Transverse colon (tissue), 4 donors: ENCODE measurements around the gene SESN1. TPM values are rescaled to one million over a fixed set of nuclear protein-coding genes. Genes with fewer than 3 reads are reported as not detected.

Source experiments
- DNase-seq: peaks from one replicate; pipeline ENCODE4 v3.0.0-alpha.2; 2019
- H3K27ac ChIP-seq, 4 donors: fragments of 200-600 bp; sonication (generic); 2 replicates each; pipeline ENCODE4 v1.5.1; 2016 to 2018; ENCODE audit warnings: inconsistent platforms in 4 of 4
- H3K27me3 ChIP-seq: fragments of 200-600 bp; sonication (generic); 2 replicates; pipeline ENCODE4 v1.5.1; 2017; ENCODE audit warnings: inconsistent platforms
- H3K36me3 ChIP-seq, 4 donors: fragments of 200-600 bp; sonication (generic); 2 replicates each; pipeline ENCODE4 v1.5.1; 2017 to 2019; ENCODE audit warnings: inconsistent platforms in 4 of 4
- H3K4me1 ChIP-seq, 4 donors: fragments of 200-600 bp; sonication (generic); 2 replicates each; pipeline ENCODE4 v1.5.1; 2017 to 2020; ENCODE audit warnings: inconsistent platforms in 4 of 4
- H3K4me3 ChIP-seq, 4 donors: fragments of 200-600 bp; sonication (generic); 1 replicate in 1 of 4; 2 replicates in 3 of 4; pipeline versions ENCODE4 v1.5.1 to v1.6.1; 2017 to 2019; ENCODE audit warnings: inconsistent platforms in 4 of 4
- H3K9me3 ChIP-seq, 2 donors: fragments of 200-600 bp; sonication (generic); 2 replicates each; pipeline ENCODE4 v1.5.1; 2017 to 2019; ENCODE audit warnings: inconsistent platforms in 2 of 2
- CTCF ChIP-seq, 5 experiments: fragments of 200-600 bp in 3 of 5; fragments of 450-650 bp in 2 of 5; sonication (generic) in 3 of 5; IDR thresholded peaks; 1 replicate in 2 of 5; 2 replicates in 3 of 5; pipeline ENCODE4 v1.5.1; 2016 to 2017; ENCODE audit warnings: antibody characterized with exemption in 5 of 5, inconsistent platforms in 3 of 5, mild to moderate bottlenecking in 2 of 5, moderate library complexity in 1 of 5
- EP300 ChIP-seq: sonication (generic); formaldehyde crosslinking; IDR thresholded peaks from one replicate; pipeline ENCODE4 v1.6.1; 2017; ENCODE audit warnings: antibody characterized with exemption, low read depth
- POLR2A ChIP-seq: fragments of 450-650 bp; IDR thresholded peaks from one replicate; pipeline ENCODE4 v1.6.1; 2016; ENCODE audit warnings: antibody characterized with exemption, mild to moderate bottlenecking, moderate library complexity
- POLR2AphosphoS5 ChIP-seq, 3 donors: sonication (generic); formaldehyde crosslinking; IDR thresholded peaks; one replicate each; pipeline ENCODE4 v1.6.1; 2016; ENCODE audit warnings: antibody characterized with exemption in 3 of 3
- WGBS, 2 donors: methylation state at CpG; one replicate each; pipeline ENCODE4 v1.1.5; 2018; ENCODE audit warnings: low coverage in 1 of 2; 5-methylcytosine and 5-hydroxymethylcytosine counted together
- in situ Hi-C, 4 donors: fragments of 200-750 bp; cut with MboI; loops; one replicate each; pipeline versions ENCODE4 v1.15.0 to v1.15.1; 2017; ENCODE audit warnings: low sequenced_read_pairs in 3 of 4, low pct_ligation_motif_present in 1 of 4, low pct_unique_long_range_greater_than_20kb in 1 of 4
- intact Hi-C: fragments of 100-400 bp; cut with DNase I; formaldehyde crosslinking; loops from one replicate; pipeline ENCODE4 v1.15.1; 2023; ENCODE audit warnings: low total_unique reads
- total RNA-seq, 4 donors: library from RNA; depleted of rRNA; stranded (reverse); fragments of >200 nt; gene quantifications; one replicate each; pipeline ENCODE4 v1.1.0, GENCODE V29; 2016

The SESN1 gene
- total RNA-seq, 4 donors from 2014 or later, result 43.1 to 73.4 (median 48.7) TPM

DNA sequence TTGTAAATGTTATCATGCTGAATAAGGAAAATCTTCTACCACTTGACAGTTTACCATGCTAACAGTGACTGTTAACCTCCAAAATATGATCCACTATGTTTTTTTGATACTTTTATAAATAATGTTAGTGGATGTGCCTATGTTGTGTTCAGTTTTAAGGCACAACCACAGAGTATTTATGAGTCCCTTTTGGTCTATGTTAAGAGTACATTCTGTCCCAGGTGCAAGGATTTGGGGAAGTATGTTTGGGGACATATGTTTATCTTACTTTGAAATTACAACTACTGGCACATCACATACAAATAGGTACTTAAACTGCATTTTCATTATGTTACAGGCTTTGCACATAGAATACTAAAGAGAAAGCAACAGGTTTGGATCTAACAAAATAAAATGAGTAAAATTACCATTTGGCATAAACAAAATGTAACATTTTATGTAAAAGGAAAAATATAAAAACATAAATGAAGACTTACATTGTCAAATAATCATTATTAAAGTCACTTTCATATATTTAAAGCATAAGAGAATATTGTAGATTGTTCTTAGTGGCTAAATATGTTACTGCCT lies 71.2 kb downstream of the SESN1 start:
- intact Hi-C loops (no loop called here), in situ Hi-C loops (no loop called here)
- Histone ChIP-seq H3K4me1 (peaks cover 0 to 9% (median 0%) of the 10 kb centered on the region in 4 donors), H3K9me3 (no peaks in the 10 kb centered on the region), H3K27ac (peak overlapping the region in 3 of 4 donors; percentile 19 to 25 (median 21)), H3K36me3 (no peaks in the 10 kb centered on the region), H3K27me3 (no peaks in the 10 kb centered on the region), H3K4me3 (no peak overlapping the region)
- TF ChIP-seq EP300 (no peak), POLR2AphosphoS5 (IDR thresholded peaks at IDR 0.05) (no peak), CTCF (IDR thresholded peaks at IDR 0.05) (no peak), POLR2A (no peak)
- no peak for DNase-seq

- intact Hi-C loops (no loop called here), in situ Hi-C loops (no loop called here)
- Histone ChIP-seq H3K4me1 (peaks cover 0 to 9% (median 0%) of the 10 kb centered on the region in 4 donors), H3K9me3 (no peaks in the 10 kb centered on the region), H3K4me3 (no peak overlapping the region), H3K36me3 (no peaks in the 10 kb centered on the region), H3K27ac (no peak overlapping the region), H3K27me3 (no peaks in the 10 kb centered on the region)
- no peak for DNase-seq
- WGBS, 2 donors, result 86 to 97% methylated on average over 1 of the region's 1 CpG
- no peak for TF ChIP-seq EP300
- TF ChIP-seq CTCF (IDR thresholded peaks at IDR 0.05), result no peak
- TF ChIP-seq POLR2A, result no peak
- no peak for TF ChIP-seq POLR2AphosphoS5 (IDR thresholded peaks at IDR 0.05)
Measured at GRCh38 chr6:109021870-109022269, 72.8 kb downstream of the SESN1 start.

GRCh38 chr6:109019911-109020310 lies 74.7 kb downstream of the SESN1 start:
- H3K27me3 ChIP-seq, result no peaks in the 10 kb centered on the region
- no peak for DNase-seq
- 44% methylated on average over 1 of the region's 1 CpG for WGBS, 2 donors
- no peak overlapping the region for H3K4me3 ChIP-seq
- H3K9me3 ChIP-seq, result no peaks in the 10 kb centered on the region
- no peak overlapping the region for H3K27ac ChIP-seq
- no peaks in the 10 kb centered on the region for H3K36me3 ChIP-seq
- intact Hi-C loops (no loop called here), in situ Hi-C loops (loop anchor here in 1 of 4 donors (10.0 kb wide), 1 partner anchor 45 kb away; no protein-coding TSS in a partner anchor)
- peaks cover 0 to 9% (median 0%) of the 10 kb centered on the region in 4 donors for H3K4me1 ChIP-seq
- no peak for TF ChIP-seq POLR2A
- TF ChIP-seq CTCF (IDR thresholded peaks at IDR 0.05), result no peak
- no peak for TF ChIP-seq POLR2AphosphoS5 (IDR thresholded peaks at IDR 0.05)
- no peak for TF ChIP-seq EP300

DNA sequence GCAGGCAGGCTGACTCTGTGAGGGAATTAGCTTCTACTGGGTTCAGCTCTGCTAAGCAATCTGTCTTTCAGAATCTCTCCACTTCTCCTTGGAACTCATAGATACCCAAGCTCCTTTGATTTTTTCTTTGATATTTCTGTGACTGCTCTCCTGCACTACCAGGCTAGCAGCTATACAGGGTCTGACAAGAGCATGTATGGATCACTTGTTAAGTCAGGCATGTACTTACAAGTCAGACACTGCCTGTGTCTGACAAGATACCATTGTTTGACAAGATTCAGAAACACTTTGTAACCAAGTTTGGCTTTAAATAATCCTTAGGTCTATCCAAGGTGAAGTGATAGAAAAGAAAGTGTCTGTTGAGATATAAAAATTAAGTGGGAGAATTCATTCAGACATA lies 79.5 kb downstream of the SESN1 start:
- H3K27ac ChIP-seq, result peak overlapping the region; percentile 2 to 49 (median 28)
- H3K9me3 ChIP-seq, result no peaks in the 10 kb centered on the region
- H3K27me3 ChIP-seq, result no peaks in the 10 kb centered on the region
- no peak overlapping the region for H3K4me3 ChIP-seq
- intact Hi-C loops (no loop called here), in situ Hi-C loops (loop anchor here in 1 of 4 donors (10.0 kb wide), 1 partner anchor 50 kb away; no protein-coding TSS in a partner anchor)
- TF ChIP-seq POLR2AphosphoS5 (IDR thresholded peaks at IDR 0.05), result no peak
- TF ChIP-seq EP300, result no peak
- no peak for TF ChIP-seq CTCF (IDR thresholded peaks at IDR 0.05)
- no peak for TF ChIP-seq POLR2A
- no peaks in the 10 kb centered on the region for H3K36me3 ChIP-seq
- no peak for DNase-seq
- H3K4me1 ChIP-seq, result peaks cover 0 to 36% (median 8%) of the 10 kb centered on the region in 4 donors
